ENCODE measurements around the gene SOX9. TPM values are rescaled to one million over a fixed set of nuclear protein-coding genes. Genes with fewer than 3 reads are reported as not detected.
A peak's percentile ranks its signal among the peaks of the same experiment; 100 is the strongest.

Gene SOX9
- 1 to 10 TPM in 1 of 2 donors, under 1 TPM in 1; 0.84 to 1.7 TPM for total RNA-seq
- 1 to 10 TPM in 1 of 2 donors, under 1 TPM in 1; 0.42 to 1.1 TPM for polyA plus RNA-seq

GRCh38 chr17:72120642-72121163 lies at the start of gene SOX9:
Gene SOX9, plus strand, starts transcription at chr17:72121020. Its CDS starts 372 bp downstream, at chr17:72121392.
- no peaks in the 10 kb centered on the region for H3K36me3 ChIP-seq (ENCODE audit: control insufficient read depth in 4 of 4, insufficient read depth in 3 of 4, low read depth in 1 of 4, low read length in 3 of 4)
- H3K4me3 ChIP-seq (ENCODE audit: low read depth in 1 of 3, low read length in 3 of 3) = peak within 1 kb of the TSS in 2 of 3 donors; percentile 46 to 57
- no peak for DNase-seq (ENCODE audit: low spot score)
- H3K9ac ChIP-seq (ENCODE audit: low read depth in 1 of 2, low read length in 2 of 2) = no peak within 1 kb of the TSS
- H3K27me3 ChIP-seq (ENCODE audit: control insufficient read depth in 4 of 4, insufficient read depth in 4 of 4, low read length in 3 of 4) = peaks cover 0 to 23% (median 10%) of the 10 kb centered on the region in 4 donors
- WGBS = 4% methylated on average over 27 of the region's 27 CpGs
- peaks cover 15 to 55% (median 34%) of the 10 kb centered on the region in 4 donors for H3K4me1 ChIP-seq (ENCODE audit: control insufficient read depth in 4 of 4, insufficient read depth in 4 of 4, low read length in 3 of 4)
- H3K9me3 ChIP-seq (ENCODE audit: control insufficient read depth in 4 of 4, low read length in 3 of 4) = no peaks in the 10 kb centered on the region
- TF ChIP-seq HNF4A (conservative IDR thresholded peaks at IDR 0.05) (no peak), ATF3 (IDR thresholded peaks at IDR 0.05) (no peak), SP1 (IDR thresholded peaks at IDR 0.05) (no peak), YY1 (IDR thresholded peaks at IDR 0.05) (no peak), RAD21 (IDR thresholded peaks at IDR 0.05) (no peak), FOXA2 (IDR thresholded peaks at IDR 0.05) (no peak), MAX (IDR thresholded peaks at IDR 0.05) (no peak), ZBTB33 (IDR thresholded peaks at IDR 0.05) (no peak), JUND (IDR thresholded peaks at IDR 0.05) (no peak), EGR1 (IDR thresholded peaks at IDR 0.05; ENCODE audit: low read depth in 2 of 2) (no peak), GABPA (IDR thresholded peaks at IDR 0.05 in 1 of 2, conservative IDR thresholded peaks at IDR 0.05 in 1 of 2) (no peak), TAF1 (conservative IDR thresholded peaks at IDR 0.05) (no peak), REST (IDR thresholded peaks at IDR 0.05) (no peak), FOXA1 (IDR thresholded peaks at IDR 0.05) (no peak), HNF4G (IDR thresholded peaks at IDR 0.05) (no peak), CTCF (IDR thresholded peaks at IDR 0.05; ENCODE audit: low read depth, low read length, missing input control) (no peak), NR2F2 (IDR thresholded peaks at IDR 0.05) (no peak), RXRA (IDR thresholded peaks at IDR 0.05) (no peak)
- peak within 1 kb of the TSS; percentile 46 to 62 for H3K27ac ChIP-seq (ENCODE audit: low read depth in 1 of 2, low read length in 2 of 2)
